CD4-positive, alpha-beta T cell treated with Interferon alpha-2 for 1 hour (primary cell): Measurements from ENCODE around the gene SEC16B.

ENCODE experiments used
- DNase-seq, 2 donors: peaks; one replicate each; pipeline ENCODE4 v3.0.0-alpha.2; 2020 to 2022

SEC16B gene

DNA sequence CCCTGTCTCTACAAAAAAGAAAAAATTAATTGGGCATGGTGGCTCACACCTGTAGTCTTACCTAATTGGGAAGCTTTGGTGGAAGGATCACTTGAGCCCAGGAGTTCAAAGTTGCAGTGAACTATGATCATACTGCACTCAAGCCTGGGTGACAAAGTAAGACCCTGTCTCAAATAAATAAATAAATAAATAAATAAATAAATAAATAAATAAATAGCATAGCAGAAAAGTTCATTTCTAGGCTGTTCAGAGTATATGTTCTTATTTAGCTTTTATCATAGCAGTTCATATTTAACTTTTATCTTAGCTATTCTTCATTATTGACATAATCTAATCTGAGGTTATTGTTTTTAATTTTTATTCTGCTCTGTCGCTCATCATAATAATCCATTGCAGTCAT lies 8.7 kb upstream of the SEC16B start:
- DNase-seq = no peak

DNA sequence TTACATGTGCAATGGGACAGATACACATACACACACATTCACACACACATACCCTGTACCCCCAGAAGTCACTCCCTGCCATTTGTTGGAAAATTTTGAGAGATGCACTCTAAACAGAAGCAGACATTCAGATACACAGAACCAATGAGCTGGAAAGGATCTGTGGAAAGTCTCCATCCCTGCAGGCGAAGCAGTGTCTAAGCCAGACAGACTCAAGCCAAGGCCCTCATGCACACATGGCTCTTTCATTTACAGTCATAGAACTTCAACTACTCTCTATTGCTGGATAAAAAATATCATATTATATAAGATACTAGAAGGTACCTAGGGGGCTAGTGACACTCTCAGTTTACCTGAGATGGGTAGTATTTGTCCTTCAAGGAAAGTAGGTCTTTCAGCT lies 7.3 kb upstream of the SEC16B start:
- no peak for DNase-seq

DNA sequence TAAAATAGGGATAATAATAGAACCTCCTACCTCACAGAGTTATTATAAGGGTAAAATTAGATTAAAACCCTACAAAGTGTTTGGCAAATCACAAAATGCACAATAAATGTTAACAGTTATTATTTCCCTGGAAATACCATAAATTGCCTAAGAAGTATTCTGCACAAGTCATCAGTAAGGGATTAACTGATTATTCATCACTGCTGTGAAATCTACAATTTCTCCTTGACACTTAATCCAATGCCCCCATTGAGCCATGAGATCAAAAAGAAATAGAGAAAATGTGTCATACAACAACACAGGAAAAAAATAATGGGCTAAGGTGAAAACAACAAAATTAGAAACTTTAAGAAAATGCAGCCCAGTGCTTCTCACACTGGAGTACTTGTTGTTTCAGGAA lies 6.7 kb upstream of the SEC16B start:
- no peak for DNase-seq

DNA sequence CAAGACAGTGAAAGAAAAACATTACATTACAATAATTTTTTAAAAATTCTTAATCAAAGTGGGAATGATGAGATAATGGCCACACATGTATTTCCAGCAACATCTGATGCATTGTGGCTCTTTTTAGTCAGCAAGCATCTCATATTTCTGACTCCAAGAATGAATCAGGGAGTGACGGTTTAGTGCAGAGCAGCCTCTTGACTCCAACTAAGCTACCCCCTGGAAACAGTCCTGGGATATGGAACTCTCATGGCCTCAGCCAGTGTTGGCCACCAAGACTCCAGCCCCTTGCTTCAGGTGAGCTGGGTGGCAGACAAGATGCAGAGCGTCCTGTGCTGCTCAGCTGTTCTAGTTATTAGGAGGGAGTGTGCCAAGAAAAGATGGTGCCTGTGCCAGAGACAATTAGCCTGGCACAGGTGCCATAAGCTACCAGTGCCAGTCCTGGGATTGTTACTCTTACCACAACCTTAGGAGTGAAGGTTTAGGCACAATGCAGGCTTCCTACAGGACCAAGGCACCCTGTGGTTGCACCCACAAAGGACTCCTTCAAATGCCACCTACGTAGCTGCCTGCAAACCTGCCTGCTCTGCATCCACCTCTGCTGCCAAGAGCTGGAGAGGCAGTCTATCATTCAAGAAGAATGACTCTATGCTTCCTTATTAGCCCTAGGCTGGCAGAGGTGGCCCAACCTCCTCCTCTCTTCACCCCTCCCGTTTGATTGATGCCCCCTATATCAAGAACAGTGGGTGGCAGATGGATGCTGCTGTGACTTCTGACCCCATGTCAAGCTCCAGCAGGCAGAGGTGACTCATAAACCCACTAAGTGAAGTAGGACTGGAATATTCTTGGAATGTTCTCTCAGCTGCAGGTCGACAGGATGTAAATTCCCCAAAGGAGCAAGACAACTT lies 6.0 kb upstream of the SEC16B start:
- no peak for DNase-seq

DNA sequence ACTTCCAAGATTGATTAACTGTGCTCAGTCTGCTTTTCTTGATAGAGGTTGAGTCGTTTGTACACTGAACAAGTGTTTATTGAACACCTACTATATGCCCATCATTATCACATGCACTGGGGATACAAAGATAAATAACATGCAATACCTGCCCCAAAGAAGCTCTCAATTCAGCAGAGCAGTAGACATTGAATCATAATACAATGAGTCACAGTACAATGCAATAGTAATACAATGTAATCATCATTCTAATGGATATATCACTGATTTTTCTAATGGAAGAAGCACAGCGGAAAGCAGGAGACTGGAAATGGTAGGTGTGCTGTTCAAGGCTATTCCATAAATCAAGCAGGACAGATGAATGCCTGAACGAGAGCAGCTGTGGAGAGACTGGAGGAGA lies 3.7 kb upstream of the SEC16B start:
- DNase-seq = no peak

DNA sequence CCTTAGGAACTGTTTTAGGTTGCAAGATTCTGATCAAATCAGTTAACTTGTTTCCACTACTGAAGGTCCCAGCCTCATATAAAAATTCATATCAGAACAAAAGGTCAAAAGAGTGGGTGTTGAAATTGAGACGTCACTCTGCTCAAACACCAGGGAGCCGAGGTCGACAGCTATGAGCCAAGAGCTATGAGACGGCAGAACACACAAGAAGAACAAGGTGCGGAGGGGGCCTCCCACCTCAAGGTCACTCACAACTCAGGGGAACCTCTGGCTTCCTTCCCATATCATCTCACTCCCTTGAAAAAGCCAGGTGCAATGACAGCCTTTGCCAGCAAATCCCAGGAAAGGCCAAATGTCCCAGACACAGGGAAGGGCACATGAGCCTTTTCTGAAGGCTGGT lies 749 bp downstream of the SEC16B start:
- DNase-seq = no peak

DNA sequence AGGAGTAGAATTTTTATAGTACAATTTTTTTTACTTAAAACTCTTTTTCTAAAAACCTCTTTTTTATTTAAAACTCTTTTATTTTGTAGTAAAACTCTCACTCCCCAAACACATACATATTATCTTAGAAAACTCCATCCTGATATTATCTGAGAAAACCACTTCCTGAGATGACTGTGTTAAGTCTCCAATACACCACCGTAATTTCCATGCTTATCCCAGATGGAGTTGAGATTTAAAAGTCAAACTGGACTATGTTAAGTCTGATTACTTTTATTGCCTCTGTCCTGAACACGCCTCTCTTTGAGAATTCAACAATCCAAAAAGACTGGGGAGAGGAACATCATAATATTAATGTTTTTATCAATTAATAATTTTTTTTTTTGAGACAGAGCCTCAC lies 3.7 kb downstream of the SEC16B start:
- no peak for DNase-seq

DNA sequence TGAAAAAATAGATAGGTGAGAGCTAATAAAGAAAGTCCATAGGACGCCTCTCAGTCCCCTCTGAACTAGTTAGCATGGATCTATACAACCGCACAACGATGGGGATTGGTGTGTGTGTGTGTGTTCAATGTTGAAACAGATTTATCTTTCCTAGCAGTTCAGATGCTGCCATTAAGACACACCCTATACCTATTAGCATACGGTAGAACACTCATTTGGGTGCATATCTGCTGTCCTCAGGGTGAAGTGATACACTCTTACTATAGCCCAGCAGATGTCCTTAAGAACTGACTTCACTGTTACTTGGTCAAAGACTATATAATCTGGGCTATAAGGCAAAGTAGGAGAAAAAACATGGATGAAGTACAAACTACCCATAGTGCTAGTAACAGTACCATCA lies 4.6 kb downstream of the SEC16B start:
- no peak for DNase-seq

DNA sequence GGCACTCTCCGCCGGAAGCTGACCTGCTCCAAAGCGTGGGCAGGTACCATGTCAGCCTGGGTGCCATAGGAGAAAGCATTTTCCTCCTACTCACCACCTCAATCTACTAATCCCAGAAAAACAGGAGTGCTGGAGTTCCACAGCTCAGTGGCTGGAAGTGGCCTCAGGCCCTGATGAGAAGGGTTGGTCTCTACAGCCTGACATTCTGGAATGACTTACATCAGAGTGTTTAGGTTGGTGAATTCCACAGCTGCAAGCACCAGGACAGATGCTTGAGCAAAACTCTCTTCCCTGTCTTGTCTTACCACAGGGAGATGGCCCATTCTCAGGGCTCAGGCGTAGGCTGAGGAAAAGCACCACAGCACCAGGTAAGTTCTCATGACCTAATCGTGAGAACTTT lies 5.5 kb downstream of the SEC16B start:
- DNase-seq = no peak

DNA sequence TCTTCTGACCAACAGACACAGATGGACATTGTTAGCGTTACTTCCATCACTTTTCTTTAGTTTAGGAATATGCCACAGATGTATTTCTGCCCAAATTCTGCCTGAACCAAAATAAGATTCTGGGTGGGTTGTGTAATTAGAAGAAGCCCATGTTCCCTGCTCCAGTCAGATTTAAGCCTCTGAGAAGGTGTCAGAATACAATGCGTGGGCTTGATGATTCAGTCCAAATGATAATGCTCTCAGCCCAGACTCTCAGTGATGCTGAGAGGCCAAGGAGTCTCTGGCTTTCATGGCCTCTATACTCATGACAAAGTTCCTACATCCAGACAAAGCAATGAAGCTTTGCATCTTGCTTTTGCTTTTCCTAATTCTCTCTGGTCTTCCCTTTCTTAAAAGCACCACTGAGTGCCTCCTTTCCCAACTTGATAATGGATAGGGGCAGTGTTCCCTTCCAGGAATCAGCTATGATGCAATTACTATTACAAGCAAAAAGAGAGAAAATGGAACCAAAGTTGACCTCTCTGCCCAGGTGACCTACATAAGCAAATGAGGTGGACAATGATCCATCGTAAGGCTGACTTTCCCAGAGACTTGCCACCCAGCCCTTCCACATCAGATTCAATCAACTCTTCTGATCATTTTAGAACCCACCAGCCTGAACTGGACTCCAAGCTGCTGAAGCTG lies 8.8 kb downstream of the SEC16B start:
- no peak for DNase-seq

DNA sequence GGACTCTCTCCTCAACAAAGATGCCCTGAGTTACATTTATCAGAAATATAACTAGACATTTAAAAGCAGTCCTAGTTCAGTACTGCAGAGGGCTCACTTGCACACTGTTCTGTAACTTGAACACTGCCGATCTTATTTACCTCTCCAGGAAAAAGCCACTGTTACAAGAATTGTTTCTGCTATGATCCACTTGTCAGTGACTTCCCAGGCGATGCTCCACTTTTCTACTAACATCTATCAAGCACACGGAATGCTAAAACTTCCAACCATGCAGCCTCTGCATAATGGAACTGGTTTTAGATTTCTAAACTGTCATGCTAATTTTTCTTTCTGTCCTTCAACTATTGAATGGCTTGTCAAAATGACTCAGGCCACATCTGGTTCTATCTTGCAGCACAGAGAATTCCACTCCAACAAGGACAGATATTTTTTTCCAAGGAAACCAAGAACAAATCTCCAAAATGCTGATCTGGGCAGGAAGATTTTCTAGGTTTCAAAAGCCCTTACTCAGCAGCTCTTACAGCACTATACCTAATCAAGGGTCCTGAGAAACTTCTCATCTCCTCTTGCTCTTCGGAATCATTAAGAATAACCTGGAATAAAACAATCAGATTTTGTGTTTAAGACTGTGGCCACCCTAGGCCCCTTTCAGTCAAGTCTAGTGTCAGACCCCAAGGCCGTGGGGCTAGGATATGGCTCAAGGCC lies 9.9 kb downstream of the SEC16B start:
- DNase-seq = no peak

DNA sequence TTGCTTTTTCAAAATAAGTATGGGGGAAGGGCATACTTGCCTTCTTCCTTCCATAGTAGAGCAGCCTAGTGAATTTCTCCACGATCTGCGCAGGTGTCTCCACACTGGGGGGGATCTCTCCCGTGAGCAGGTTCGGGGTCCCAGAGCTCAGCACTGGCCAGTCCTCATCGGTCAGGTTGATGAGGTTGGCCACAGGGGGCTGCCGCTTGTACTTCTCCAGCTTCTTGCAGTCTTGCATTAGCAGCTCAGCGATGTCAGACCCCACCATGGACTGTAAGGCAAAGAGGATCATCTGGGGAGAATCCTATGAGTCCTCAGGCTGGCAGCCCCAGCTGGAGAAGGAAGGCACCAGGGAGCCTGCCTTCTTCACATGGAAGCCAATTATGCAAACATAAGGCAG lies 11.8 kb downstream of the SEC16B start:
- no peak for DNase-seq

DNA sequence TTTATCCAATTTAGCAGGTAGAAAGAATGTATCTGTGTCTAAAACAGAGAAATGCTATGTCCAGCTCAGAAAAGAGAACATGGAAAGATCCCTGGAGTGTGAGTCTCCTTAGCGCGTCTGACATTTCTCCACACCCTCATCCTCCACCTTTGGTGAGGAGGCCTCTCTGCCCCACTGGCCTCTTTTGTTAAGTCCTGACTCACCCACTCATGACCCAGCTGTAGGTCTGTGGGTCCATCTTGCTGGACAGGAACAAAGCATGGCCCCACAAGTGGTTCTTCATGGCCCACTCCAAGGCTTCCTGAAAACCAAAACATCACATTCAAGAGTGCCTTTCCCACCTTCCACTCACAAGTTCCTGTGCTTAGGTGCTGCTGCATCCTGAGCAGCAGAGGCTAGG lies 15.8 kb downstream of the SEC16B start:
- DNase-seq = no peak

DNA sequence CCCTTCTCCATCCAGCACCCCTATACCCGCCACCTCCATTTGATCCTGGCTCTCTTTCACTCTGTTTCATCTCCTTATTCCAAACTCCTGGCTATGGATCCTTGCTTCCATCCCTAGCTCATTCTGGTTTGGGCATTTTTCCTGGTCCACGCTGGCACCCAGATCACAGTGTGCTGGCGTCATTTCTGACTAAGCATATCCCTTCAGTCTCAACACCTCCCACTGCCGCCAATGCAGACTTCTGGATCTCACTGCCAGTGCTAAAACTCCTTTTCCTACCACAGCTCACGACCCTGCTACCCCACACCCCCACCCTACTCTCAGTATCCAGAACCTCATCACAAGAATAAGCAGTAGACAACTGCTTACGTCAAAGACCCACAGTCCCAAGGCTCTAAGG lies 16.3 kb downstream of the SEC16B start:
- DNase-seq = no peak

DNA sequence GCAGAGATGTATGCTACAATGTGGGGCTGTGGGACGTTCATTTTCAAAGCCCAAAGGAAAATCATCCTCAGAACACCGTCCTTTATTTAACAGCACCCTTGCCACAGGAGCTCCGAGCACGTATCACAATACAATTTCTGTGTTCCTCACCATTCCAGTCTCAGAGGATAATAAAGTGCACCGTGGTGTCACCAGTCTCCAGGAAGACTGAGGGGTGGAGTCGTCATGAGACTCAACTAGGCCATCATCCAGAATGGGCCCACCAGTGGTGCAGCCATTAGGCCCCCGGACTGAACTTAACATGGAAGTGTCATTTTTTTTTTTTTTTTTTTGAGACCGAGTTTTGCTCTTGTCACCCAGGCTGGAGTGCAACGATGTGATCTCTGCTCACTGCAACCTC lies 17.2 kb downstream of the SEC16B start:
- DNase-seq = no peak

DNA sequence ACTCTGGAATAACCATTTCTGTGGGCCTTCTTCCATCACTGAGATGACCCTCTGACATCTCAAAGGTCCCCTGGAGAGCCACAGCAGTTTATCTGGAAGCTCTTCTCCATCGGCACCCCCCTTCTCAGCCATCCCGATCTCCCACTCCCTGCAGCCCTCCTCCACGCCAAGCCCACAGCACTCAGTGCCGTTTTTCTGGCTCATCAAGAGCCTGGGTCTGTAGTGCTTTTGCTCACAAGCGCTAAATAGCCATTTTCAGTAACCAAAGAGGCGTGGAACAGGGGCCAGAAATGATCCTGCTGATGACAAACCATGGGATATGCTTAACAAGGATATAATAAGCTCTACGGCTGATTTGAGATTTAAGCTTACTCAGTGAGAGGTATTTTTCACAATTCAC lies 17.6 kb downstream of the SEC16B start:
- no peak for DNase-seq

DNA sequence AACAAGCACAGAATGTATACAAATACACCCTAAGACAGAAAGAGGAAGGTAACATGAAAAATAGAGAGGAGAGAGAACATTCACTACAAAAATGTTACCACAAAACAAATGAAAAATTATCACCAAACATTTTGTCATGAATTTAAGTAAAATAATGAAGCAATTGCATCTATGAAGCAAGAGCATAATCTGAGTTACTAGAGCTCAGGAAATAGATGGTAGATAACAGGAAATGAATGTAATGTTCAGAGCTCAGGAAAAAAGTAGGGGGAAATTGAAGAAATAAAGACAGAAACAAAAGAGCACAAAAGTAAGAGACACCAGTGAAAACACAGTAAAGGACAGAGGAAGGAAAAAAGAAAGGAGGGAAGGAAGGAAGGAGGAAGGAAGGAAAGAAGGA lies 19.4 kb downstream of the SEC16B start:
- DNase-seq = no peak

DNA sequence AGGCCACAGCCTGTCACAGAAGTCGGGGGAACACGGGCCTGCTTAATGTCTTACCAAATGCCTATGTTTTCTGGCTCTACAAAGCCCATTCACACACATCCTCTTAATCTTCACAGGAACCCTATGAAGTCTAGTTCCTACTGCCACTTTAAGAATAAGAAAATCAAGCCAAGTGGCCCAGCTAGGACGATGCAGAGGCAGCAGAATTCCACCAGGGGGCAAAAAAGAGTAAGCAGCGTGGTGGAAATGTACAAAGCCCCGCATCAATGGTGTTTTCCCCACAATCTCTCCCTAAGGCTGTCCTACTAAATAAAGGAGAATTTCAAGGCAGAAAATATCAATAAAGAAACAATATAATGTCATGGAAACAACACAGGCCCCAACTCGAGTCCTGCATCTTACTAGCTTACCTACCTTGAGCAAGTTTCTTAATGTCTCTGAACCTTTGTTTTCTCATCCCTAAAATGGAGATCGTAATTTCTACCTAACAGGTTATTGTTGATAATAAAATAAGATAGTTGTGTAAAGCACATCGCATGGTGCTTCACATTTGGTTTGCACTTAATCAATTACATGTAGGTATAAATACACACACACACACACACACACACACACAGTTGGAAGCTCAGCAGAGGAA lies 21.4 kb downstream of the SEC16B start:
- peak in 1 of 2 donors; percentile 9 for DNase-seq

DNA sequence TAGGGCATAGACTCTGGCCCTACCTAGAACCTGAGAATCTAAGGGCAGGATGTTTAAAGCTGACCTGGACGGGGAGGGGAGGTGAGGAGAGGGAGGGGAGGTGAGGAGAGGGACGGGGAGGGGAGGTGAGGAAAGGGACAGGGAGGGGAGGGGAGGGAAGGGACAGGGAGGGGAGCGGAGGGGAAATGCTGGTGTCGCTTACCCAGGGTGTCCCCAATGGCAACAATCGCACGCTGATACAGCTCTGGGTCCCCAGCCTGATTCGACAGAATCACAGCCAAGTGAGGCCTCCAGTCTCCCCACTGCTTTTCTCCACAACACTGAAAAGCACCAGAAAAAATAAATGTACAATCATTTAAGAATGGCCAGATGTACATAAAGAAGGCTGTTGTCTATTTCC lies 22.2 kb downstream of the SEC16B start:
- DNase-seq = no peak

DNA sequence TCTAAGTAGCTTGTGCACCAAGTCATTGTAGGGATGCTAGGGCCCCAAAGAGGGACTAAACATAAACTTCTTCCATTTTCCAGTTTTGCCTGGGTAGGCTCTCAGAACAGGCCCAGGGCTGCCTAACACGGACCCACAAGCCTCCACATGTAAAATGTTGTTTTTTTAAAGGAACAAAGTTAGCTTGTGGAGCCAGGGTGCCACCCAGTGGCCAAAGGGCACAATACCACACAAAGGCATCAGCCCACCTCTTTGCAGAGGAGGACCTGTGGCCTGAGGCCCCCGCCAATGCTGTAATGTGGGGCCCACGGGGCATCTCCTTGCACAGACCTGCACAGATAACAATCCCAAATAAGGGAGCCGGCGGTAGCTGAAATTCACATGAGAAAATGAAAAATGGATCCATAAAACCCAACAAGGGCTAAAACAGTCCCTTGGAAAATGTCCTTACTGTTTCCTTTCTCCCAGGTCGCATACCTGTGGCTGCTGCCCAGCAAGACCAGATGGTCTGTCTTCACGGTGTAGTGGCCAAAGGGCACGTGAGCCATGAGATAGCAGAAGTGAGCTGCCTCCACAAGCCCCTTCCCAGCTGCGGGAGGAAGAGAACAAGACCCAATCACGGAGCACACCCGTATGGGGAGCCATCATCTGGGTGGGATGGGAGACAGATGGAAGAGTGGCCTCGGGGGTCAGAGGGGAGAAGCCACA lies 23.8 kb downstream of the SEC16B start:
- DNase-seq = peak in 1 of 2 donors; percentile 8

DNA sequence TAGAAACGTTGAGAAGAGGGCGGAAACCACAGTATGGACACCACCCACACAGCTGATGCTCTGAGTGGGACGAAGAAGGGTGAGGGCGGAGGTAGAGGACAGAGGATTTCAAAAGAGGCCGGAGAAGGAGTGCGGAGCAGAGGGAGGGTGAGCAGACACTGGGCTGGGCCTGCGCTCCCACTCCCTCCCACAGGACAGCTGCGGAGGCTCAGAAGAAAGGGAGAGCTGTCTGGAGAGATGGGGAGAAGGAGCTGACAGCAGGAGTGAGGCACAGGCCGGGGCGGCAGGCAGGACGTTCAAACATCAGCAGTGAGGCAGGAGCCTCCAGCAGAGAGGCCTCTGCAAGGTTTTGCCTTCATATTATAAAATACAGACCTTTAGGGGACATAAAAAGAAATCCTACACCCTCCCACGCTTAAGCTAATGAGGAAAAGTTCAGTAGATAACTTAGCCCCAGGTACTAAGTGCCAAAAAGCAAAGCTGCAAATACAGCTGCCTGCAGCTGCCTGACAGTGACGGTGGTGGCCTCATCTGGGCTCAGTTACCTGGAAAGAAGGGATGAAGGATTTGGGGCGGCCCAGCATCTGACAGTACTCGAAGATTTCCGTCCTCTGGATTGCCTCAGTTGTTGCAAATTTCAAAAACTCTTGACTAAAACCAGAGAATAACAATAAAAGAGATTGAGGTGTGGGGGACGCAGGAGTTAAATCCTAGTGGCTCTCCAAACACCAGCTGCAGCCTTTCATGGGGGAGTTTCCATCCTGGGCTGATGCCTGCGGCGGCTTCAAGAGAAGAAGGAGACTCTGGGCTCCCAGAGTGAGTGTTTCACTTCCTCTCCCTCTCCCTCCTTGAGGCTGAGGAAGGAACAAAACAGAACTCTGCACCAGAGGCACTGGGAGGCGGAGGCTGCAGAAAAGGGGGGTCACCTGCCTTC lies 25.6 kb downstream of the SEC16B start:
- DNase-seq = no peak

DNA sequence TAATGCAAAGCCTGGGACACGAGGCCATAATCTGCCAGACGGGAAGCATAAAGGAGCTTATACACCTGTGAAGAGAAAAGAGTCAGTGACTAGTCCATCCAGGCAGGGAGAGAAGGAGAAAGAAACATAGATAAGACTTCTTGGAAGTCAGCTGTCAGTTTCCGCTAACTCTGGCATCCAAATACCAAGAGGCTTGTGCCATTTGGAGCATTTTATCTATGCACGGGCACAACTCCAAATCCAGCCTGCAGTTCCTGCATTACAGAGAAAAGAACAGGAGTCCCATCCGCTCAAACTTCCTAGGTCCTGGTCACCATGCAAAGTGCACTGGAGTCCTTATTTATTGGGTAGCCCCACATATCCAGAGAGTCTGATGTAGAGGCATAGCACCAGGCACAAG lies 27.9 kb downstream of the SEC16B start:
- no peak for DNase-seq
